GM18868 (cell line): ENCODE data around the gene C16orf74.

ENCODE experiments used
- ATAC-seq: cut with Tn5 transposase; IDR thresholded peaks from one replicate; pipeline ENCODE4 v1.9.1; 2021; ENCODE audit warnings: mild to moderate bottlenecking, moderate library complexity; ENCODE audit not compliant: unreplicated experiment

Gene C16orf74

GRCh38 chr16:85659805-85660511, 90.9 kb downstream of the C16orf74 start:
- no peak for ATAC-seq

GRCh38 chr16:85659336-85659735, 91.6 kb downstream of the C16orf74 start:
- no peak for ATAC-seq

- ATAC-seq: no peak
These were observed 92.2 kb downstream of the C16orf74 start for GRCh38 chr16:85658504-85659326.

- no peak for ATAC-seq
These were observed 92.9 kb downstream of the C16orf74 start for GRCh38 chr16:85657996-85658395.
